ENCODE data around the gene ZBTB20.
"Not testable (repeated sequence)": the region's sequence is repeated elsewhere in the genome, so short reads cannot be mapped to it uniquely, and the experiment has no call there.

ZBTB20 gene

DNA sequence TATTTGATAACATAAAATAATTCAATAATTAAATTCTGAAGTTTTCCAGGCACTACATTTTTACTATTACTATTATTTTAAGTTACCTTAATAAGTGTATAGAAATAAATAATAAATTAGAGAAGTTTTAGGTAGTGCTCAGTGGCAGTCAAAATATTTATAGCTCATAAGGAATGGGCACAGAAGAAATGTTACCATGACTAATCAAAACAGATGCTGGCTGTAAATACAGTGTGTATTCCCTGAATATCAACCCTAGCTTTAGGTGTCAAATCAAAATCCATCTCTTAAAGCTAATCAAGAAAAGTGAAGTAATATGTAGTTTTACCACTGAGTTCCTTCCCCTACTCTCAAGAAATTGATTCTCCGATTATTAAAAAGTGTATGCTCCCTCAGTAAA, 35.5 kb downstream of the ZBTB20 start:
- no peak for DNase-seq (ENCODE audit: insufficient read length, low spot score)
- FAIRE-seq, result no peak
- no peak for TF ChIP-seq CTCF (IDR thresholded peaks at IDR 0.05; ENCODE audit: insufficient read depth, missing control alignments)

DNA sequence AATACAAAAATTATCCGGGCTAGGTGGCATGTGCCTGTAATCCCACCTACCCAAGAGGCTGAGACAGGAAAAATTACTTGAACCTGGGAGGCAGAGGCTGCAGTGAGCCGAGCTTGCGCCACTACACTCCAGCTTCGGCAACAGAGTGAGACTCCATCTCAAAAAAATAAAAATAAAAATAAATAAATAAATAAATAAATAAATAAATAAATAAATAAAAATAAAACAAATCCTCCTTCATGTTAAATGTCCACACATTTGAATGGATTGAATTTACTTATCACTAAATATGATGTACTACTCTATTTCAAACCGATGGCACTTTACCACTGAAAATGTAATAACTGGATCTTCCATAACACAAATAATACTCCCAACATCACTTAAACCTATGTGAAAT, 36.3 kb downstream of the ZBTB20 start:
- FAIRE-seq (no peak), DNase-seq (ENCODE audit: insufficient read length, low spot score) (no peak)
- TF ChIP-seq CTCF (IDR thresholded peaks at IDR 0.05; ENCODE audit: insufficient read depth, missing control alignments), result no peak

- not testable (repeated sequence) for FAIRE-seq; DNase-seq (ENCODE audit: insufficient read length, low spot score)
Observed at GRCh38 chr3:115110066-115110465, 37.0 kb downstream of the ZBTB20 start.

DNA sequence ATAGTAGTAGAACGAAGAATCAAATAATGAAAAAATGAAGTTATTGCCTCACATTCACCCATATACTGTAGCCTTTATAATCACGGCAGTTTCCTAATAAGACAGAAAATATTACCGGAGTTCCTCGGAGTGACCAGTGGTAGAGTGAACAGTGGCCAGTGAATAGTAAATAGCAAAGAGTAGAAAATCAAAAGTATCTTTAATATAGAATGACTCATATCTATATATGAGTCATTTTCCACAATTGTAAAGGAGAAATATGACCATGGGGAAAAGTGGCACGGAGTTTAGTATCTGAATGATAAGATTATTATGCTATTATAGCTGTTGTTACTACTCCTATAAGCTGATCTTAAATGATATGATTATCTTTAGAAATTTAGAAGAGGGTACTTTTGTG, 38.5 kb downstream of the ZBTB20 start:
- FAIRE-seq (no peak), DNase-seq (ENCODE audit: insufficient read length, low spot score) (no peak)
- TF ChIP-seq CTCF (IDR thresholded peaks at IDR 0.05; ENCODE audit: insufficient read depth, missing control alignments), result no peak

DNA sequence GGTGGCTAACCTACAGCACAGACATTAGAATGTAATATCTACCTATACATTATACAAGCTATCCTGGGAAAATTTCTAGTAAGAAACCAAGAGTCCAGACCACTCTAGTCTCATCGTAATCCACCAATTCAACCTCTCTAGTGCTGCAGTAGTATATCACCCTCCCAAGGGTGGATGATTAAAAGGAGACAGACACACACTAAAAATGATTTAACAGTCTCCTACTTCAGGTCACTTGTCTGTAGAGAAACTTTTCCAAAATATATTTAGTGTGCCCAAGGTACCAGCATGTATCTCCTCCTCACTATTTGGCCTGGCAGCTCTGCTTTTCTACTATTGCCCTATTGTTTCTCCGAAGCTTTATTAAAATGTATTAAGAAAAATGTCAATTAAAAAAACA, 45.0 kb downstream of the ZBTB20 start:
- no peak for FAIRE-seq
- no peak for TF ChIP-seq CTCF (IDR thresholded peaks at IDR 0.05; ENCODE audit: insufficient read depth, missing control alignments)
- no peak for DNase-seq (ENCODE audit: insufficient read length, low spot score)

GRCh38 chr3:115100806-115101205, 46.3 kb downstream of the ZBTB20 start:
- FAIRE-seq, result peak; percentile 32
- DNase-seq (ENCODE audit: insufficient read length, low spot score), result no peak
- TF ChIP-seq CTCF (IDR thresholded peaks at IDR 0.05; ENCODE audit: insufficient read depth, missing control alignments), result no peak

- TF ChIP-seq CTCF (IDR thresholded peaks at IDR 0.05; ENCODE audit: insufficient read depth, missing control alignments), result no peak
- FAIRE-seq, result no peak
Observed at GRCh38 chr3:115099986-115100571, 47.0 kb downstream of the ZBTB20 start.

More at GRCh38 chr3:115099986-115100571, 47.0 kb downstream of the ZBTB20 start:
- no peak for DNase-seq (ENCODE audit: insufficient read length, low spot score)
